Measurements from ENCODE around the gene DPP10. TPM values are rescaled to one million over a fixed set of nuclear protein-coding genes. Genes with fewer than 3 reads are reported as not detected.

The DPP10 gene
- total RNA-seq, 1 donor from 2014 or later, result not detected

GRCh38 chr2:115201386-115201785 lies 758.9 kb downstream of the DPP10 start:
- Histone ChIP-seq H3K4me1 (no peaks in the 10 kb centered on the region), H3K36me3 (no peaks in the 10 kb centered on the region), H3K4me3 (no peak overlapping the region), H3K27me3 (no peaks in the 10 kb centered on the region), H3K9me3 (no peaks in the 10 kb centered on the region), H3K27ac (no peak overlapping the region)
- no peak for TF ChIP-seq CTCF (IDR thresholded peaks at IDR 0.05)
- DNase-seq (ENCODE audit: low spot score in 2 of 2), result no peak
- intact Hi-C loops (cut with DNase I), result no loop called here

- no peaks in the 10 kb centered on the region for H3K36me3 ChIP-seq
- TF ChIP-seq CTCF (IDR thresholded peaks at IDR 0.05), result no peak
- H3K9me3 ChIP-seq, result no peaks in the 10 kb centered on the region
- intact Hi-C loops (cut with DNase I), result no loop called here
- no peak overlapping the region for H3K27ac ChIP-seq
- no peak for DNase-seq (ENCODE audit: low spot score in 2 of 2)
- H3K4me1 ChIP-seq, result no peaks in the 10 kb centered on the region
- no peak overlapping the region for H3K4me3 ChIP-seq
- no peaks in the 10 kb centered on the region for H3K27me3 ChIP-seq
These were observed 766.2 kb downstream of the DPP10 start for GRCh38 chr2:115208493-115209164.

GRCh38 chr2:115214050-115214449 lies 771.6 kb downstream of the DPP10 start:
- H3K4me3 ChIP-seq, result no peak overlapping the region
- H3K4me1 ChIP-seq, result no peaks in the 10 kb centered on the region
- no peak for TF ChIP-seq CTCF (IDR thresholded peaks at IDR 0.05)
- intact Hi-C loops (cut with DNase I), result no loop called here
- no peaks in the 10 kb centered on the region for H3K36me3 ChIP-seq
- H3K9me3 ChIP-seq, result no peaks in the 10 kb centered on the region
- no peak for DNase-seq (ENCODE audit: low spot score in 2 of 2)
- H3K27ac ChIP-seq, result no peak overlapping the region
- H3K27me3 ChIP-seq, result no peaks in the 10 kb centered on the region

- H3K27me3 ChIP-seq, result no peaks in the 10 kb centered on the region
- no peaks in the 10 kb centered on the region for H3K36me3 ChIP-seq
- H3K27ac ChIP-seq, result no peak overlapping the region
- no peaks in the 10 kb centered on the region for H3K4me1 ChIP-seq
- H3K9me3 ChIP-seq, result no peaks in the 10 kb centered on the region
- intact Hi-C loops (cut with DNase I), result no loop called here
- no peak for TF ChIP-seq CTCF (IDR thresholded peaks at IDR 0.05)
- DNase-seq (ENCODE audit: low spot score in 2 of 2), result no peak
- no peak overlapping the region for H3K4me3 ChIP-seq
These were observed 776.9 kb downstream of the DPP10 start for GRCh38 chr2:115219296-115219695.

- Histone ChIP-seq H3K27ac (no peak overlapping the region), H3K4me3 (no peak overlapping the region), H3K4me1 (no peaks in the 10 kb centered on the region), H3K9me3 (no peaks in the 10 kb centered on the region), H3K27me3 (no peaks in the 10 kb centered on the region), H3K36me3 (no peaks in the 10 kb centered on the region)
- no peak for DNase-seq (ENCODE audit: low spot score in 2 of 2)
- intact Hi-C loops (cut with DNase I), result no loop called here
- TF ChIP-seq CTCF (IDR thresholded peaks at IDR 0.05), result no peak
These were observed 791.7 kb downstream of the DPP10 start for GRCh38 chr2:115234186-115234585.

GRCh38 chr2:115234737-115235136 lies 792.3 kb downstream of the DPP10 start:
- TF ChIP-seq CTCF (IDR thresholded peaks at IDR 0.05), result no peak
- H3K36me3 ChIP-seq, result no peaks in the 10 kb centered on the region
- intact Hi-C loops (cut with DNase I), result no loop called here
- H3K9me3 ChIP-seq, result no peaks in the 10 kb centered on the region
- H3K27ac ChIP-seq, result no peak overlapping the region
- DNase-seq (ENCODE audit: low spot score in 2 of 2), result no peak
- H3K27me3 ChIP-seq, result no peaks in the 10 kb centered on the region
- no peak overlapping the region for H3K4me3 ChIP-seq
- no peaks in the 10 kb centered on the region for H3K4me1 ChIP-seq

Measured in ascending aorta (tissue), 2 donors.